Loucy (cell line): ENCODE results near the gene SERTM2.

ENCODE experiments used
- EZH2phosphoT487 ChIP-seq: fragments of 200-600 bp; IDR thresholded peaks from 2 replicates; pipeline ENCODE4 v1.6.1; 2018; ENCODE audit warnings: antibody characterized with exemption, mild to moderate bottlenecking, moderate library complexity, borderline replicate concordance
- TF ChIP-seq, protein P1 (sequence below): fragments of 200-600 bp; sonication (generic); conservative IDR thresholded peaks from 2 replicates; pipeline ENCODE4 v1.5.1; 2014; ENCODE audit warnings: mild to moderate bottlenecking, antibody characterized with exemption, low read length

GRCh38 chrX:111503485-111503993, 7.9 kb upstream of the SERTM2 start:
- TF ChIP-seq, protein P1, sequence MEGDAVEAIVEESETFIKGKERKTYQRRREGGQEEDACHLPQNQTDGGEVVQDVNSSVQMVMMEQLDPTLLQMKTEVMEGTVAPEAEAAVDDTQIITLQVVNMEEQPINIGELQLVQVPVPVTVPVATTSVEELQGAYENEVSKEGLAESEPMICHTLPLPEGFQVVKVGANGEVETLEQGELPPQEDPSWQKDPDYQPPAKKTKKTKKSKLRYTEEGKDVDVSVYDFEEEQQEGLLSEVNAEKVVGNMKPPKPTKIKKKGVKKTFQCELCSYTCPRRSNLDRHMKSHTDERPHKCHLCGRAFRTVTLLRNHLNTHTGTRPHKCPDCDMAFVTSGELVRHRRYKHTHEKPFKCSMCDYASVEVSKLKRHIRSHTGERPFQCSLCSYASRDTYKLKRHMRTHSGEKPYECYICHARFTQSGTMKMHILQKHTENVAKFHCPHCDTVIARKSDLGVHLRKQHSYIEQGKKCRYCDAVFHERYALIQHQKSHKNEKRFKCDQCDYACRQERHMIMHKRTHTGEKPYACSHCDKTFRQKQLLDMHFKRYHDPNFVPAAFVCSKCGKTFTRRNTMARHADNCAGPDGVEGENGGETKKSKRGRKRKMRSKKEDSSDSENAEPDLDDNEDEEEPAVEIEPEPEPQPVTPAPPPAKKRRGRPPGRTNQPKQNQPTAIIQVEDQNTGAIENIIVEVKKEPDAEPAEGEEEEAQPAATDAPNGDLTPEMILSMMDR: no peak
- no peak for TF ChIP-seq EZH2phosphoT487
